Activated T-cell treated with anti-CD3 and anti-CD28 coated beads, Interleukin-2, amount 50 U/mL, for 72 hours (primary cell): ENCODE measurements around the gene SCMH1. TPM values are rescaled to one million over a fixed set of nuclear protein-coding genes. Genes with fewer than 3 reads are reported as not detected.
"Not testable (repeated sequence)": the region's sequence is repeated elsewhere in the genome, so short reads cannot be mapped to it uniquely, and the experiment has no call there.

Experiments
- ATAC-seq, 2 donors: fragments of 150-1000 bp; cut with Tn5 transposase; replicated peaks in 1 of 2; 2 replicates each; pipeline ENCODE4 v1.10.0; 2021; ENCODE audit warnings: moderate library complexity in 2 of 2, mild to moderate bottlenecking in 1 of 2
- DNase-seq, 2 donors: peaks; one replicate each; pipeline ENCODE4 v3.0.0; 2021 to 2022; ENCODE audit warnings: mixed read lengths in 1 of 2
- H3K27ac Mint-ChIP-seq: one replicate; pipeline ENCODE4 v1.8.0; 2022; ENCODE audit warnings: mild to moderate bottlenecking, moderate library complexity, mixed read lengths
- H3K27me3 Mint-ChIP-seq: one replicate; pipeline ENCODE4 v1.8.0; 2022; ENCODE audit warnings: low read depth, mixed read lengths
- H3K36me3 Mint-ChIP-seq, 2 donors: one replicate each; pipeline ENCODE4 v1.8.0; 2022; ENCODE audit warnings: mixed read lengths in 2 of 2, mild to moderate bottlenecking in 1 of 2; ENCODE audit not compliant: insufficient read depth in 2 of 2
- H3K4me1 Mint-ChIP-seq: one replicate; pipeline ENCODE4 v1.8.0; 2022; ENCODE audit warnings: low read depth, mixed read lengths
- H3K4me3 Mint-ChIP-seq, 2 donors: one replicate each; pipeline ENCODE4 v1.8.0; 2022; ENCODE audit warnings: mild to moderate bottlenecking in 2 of 2, mixed read lengths in 2 of 2, moderate library complexity in 2 of 2
- H3K9me3 Mint-ChIP-seq, 2 donors: one replicate each; pipeline ENCODE4 v1.8.0; 2022; ENCODE audit warnings: mixed read lengths in 2 of 2
- total RNA-seq, 2 donors: library from RNA; stranded (reverse); gene quantifications; one replicate each; pipeline ENCODE4 v1.2.3, GENCODE V29; 2022

SCMH1 gene
- total RNA-seq, 2 donors from 2014 or later: 28.5 to 28.8 TPM

DNA sequence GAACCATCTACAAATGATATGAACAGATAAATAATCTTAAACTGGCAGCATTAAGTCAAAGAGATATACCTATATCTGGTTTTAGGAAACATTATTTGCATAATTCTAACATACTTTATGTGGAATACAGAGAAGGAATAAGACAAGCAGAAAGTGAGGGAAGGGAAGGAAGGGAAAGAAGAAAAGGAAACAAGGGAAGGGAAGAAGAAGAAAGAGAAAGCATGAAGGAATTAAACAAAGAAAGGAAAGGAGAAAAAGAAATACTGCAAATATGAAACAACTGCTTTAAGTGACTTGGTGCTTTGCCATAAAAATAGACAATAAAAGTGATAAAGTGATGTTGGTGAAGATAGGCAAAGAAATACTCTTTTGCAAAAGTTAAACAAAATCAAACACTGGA lies 20.1 kb downstream of the SCMH1 start:
- ATAC-seq: no peak
- peaks cover 14% of the 10 kb centered on the region for H3K4me1 Mint-ChIP-seq
- no peak for DNase-seq
- peak overlapping the region; percentile 30 for H3K27ac Mint-ChIP-seq
- peaks cover 15 to 28% of the 10 kb centered on the region in 2 donors for H3K36me3 Mint-ChIP-seq
- H3K27me3 Mint-ChIP-seq: no peaks in the 10 kb centered on the region
- H3K4me3 Mint-ChIP-seq: no peak overlapping the region
- H3K9me3 Mint-ChIP-seq: peaks cover 8% of the 10 kb centered on the region in 2 donors

GRCh38 chr1:41218152-41218551 lies 24.0 kb downstream of the SCMH1 start:
- ATAC-seq: no peak
- H3K36me3 Mint-ChIP-seq: peaks cover 15 to 31% of the 10 kb centered on the region in 2 donors
- H3K4me3 Mint-ChIP-seq: no peak overlapping the region
- H3K27ac Mint-ChIP-seq: no peak overlapping the region
- no peak for DNase-seq
- no peaks in the 10 kb centered on the region for H3K27me3 Mint-ChIP-seq
- peaks cover 8% of the 10 kb centered on the region in 2 donors for H3K9me3 Mint-ChIP-seq
- peaks cover 17% of the 10 kb centered on the region for H3K4me1 Mint-ChIP-seq

DNA sequence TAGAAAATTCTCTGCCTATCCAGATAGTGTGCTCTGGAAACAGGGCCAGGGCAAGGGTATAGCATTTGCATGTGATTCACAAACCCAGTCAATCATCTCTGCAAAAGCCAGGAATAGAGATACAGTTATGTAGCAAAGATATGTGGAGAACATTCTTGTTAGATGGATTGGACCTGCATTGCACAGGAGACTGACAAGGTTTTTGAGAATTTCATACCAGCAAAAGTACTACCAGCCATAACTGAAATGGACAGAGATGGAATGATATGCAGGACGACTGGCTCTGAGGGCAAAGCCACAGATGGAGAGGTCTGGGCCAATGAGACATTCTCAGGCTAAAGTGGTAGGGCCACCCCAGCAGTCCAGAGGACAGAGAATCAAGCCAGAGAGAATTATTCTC lies 24.7 kb downstream of the SCMH1 start:
- DNase-seq: no peak
- H3K4me3 Mint-ChIP-seq: no peak overlapping the region
- no peak for ATAC-seq
- peaks cover 15 to 31% of the 10 kb centered on the region in 2 donors for H3K36me3 Mint-ChIP-seq
- H3K4me1 Mint-ChIP-seq: peaks cover 10% of the 10 kb centered on the region
- peaks cover 8% of the 10 kb centered on the region in 2 donors for H3K9me3 Mint-ChIP-seq
- H3K27ac Mint-ChIP-seq: no peak overlapping the region
- H3K27me3 Mint-ChIP-seq: no peaks in the 10 kb centered on the region

- DNase-seq (no peak), ATAC-seq (no peak)
- peaks cover 6 to 8% of the 10 kb centered on the region in 2 donors for H3K9me3 Mint-ChIP-seq
- no peaks in the 10 kb centered on the region for H3K27me3 Mint-ChIP-seq
- no peak overlapping the region for H3K27ac Mint-ChIP-seq
- no peak overlapping the region for H3K4me3 Mint-ChIP-seq
- peaks cover 9% of the 10 kb centered on the region for H3K4me1 Mint-ChIP-seq
- H3K36me3 Mint-ChIP-seq: peaks cover 15 to 31% of the 10 kb centered on the region in 2 donors
Observed at GRCh38 chr1:41215623-41216022, 26.5 kb downstream of the SCMH1 start.

- DNase-seq (no peak), ATAC-seq (no peak)
- Mint-ChIP-seq H3K27me3 (no peaks in the 10 kb centered on the region), H3K4me3 (no peak overlapping the region), H3K9me3 (peaks cover 6 to 7% of the 10 kb centered on the region in 2 donors), H3K27ac (peak overlapping the region; percentile 64), H3K36me3 (peaks cover 11 to 28% of the 10 kb centered on the region in 2 donors), H3K4me1 (peaks cover 9% of the 10 kb centered on the region)
Observed at GRCh38 chr1:41213341-41213740, 28.8 kb downstream of the SCMH1 start.

- not testable (repeated sequence) for DNase-seq, H3K27ac Mint-ChIP-seq
Observed at GRCh38 chr1:41211608-41212007, 30.5 kb downstream of the SCMH1 start.

DNA sequence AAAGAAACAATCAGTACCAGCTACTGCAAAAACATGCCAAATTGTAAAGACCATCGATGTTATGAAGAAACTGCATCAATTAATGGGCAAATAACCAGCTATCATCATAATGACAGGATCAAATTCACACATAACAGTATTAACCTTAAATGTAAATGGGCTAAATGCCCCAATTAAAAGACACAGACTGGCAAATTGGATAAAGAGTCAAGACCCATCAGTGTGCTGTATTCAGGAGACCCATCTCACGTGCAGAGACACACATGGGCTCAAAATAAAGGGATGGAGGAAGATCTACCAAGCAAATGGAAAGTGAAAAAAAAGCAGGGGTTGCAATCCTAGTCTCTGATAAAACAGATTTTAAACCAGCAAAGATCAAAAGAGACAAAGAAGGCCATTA lies 35.1 kb downstream of the SCMH1 start:
- H3K27ac Mint-ChIP-seq: peak overlapping the region; percentile 8
- not testable (repeated sequence) for H3K27me3 Mint-ChIP-seq, H3K4me3 Mint-ChIP-seq, ATAC-seq, H3K4me1 Mint-ChIP-seq, DNase-seq, H3K9me3 Mint-ChIP-seq
- peaks cover 12 to 29% of the 10 kb centered on the region in 2 donors for H3K36me3 Mint-ChIP-seq

More at GRCh38 chr1:41211608-41212007, 30.5 kb downstream of the SCMH1 start:
- not testable (repeated sequence) for ATAC-seq, H3K9me3 Mint-ChIP-seq, H3K4me3 Mint-ChIP-seq, H3K27me3 Mint-ChIP-seq, H3K4me1 Mint-ChIP-seq
- peaks cover 5 to 19% of the 10 kb centered on the region in 2 donors for H3K36me3 Mint-ChIP-seq

- no peak for ATAC-seq
- H3K36me3 Mint-ChIP-seq: peaks cover 3 to 8% of the 10 kb centered on the region in 2 donors
- H3K27me3 Mint-ChIP-seq: no peaks in the 10 kb centered on the region
- H3K9me3 Mint-ChIP-seq: peaks cover 0 to 5% of the 10 kb centered on the region in 2 donors
- no peak overlapping the region for H3K4me3 Mint-ChIP-seq
- no peak overlapping the region for H3K27ac Mint-ChIP-seq
- no peaks in the 10 kb centered on the region for H3K4me1 Mint-ChIP-seq
- no peak for DNase-seq
Observed at GRCh38 chr1:41200728-41201127, 41.4 kb downstream of the SCMH1 start.

DNA sequence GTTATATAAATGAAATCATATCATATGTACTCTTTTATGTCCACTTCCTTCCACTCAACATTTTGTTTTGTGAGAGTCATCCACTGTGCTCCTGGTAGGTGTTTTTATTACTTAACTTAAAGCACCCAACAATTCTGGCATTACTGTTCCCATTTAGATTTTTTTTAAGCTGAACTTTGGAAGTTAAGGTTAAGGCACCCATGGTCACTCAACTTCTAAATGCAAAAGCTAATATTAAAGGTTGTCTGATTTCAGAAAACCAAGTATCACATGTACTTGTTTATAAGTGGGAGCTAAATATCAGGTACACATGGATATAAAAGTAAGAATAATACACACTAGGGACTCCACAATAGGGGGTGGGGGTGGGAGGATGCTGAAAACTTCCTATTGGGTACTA lies 42.7 kb downstream of the SCMH1 start:
- Mint-ChIP-seq H3K9me3 (peaks cover 0 to 3% of the 10 kb centered on the region in 2 donors), H3K27me3 (no peaks in the 10 kb centered on the region), H3K4me3 (no peak overlapping the region), H3K27ac (no peak overlapping the region), H3K4me1 (no peaks in the 10 kb centered on the region), H3K36me3 (peaks cover 2 to 3% of the 10 kb centered on the region in 2 donors)
- DNase-seq (no peak), ATAC-seq (no peak)

- Mint-ChIP-seq H3K9me3 (peaks cover 0 to 2% of the 10 kb centered on the region in 2 donors), H3K36me3 (no peaks in the 10 kb centered on the region), H3K27ac (no peak overlapping the region), H3K4me3 (no peak overlapping the region), H3K4me1 (no peaks in the 10 kb centered on the region), H3K27me3 (no peaks in the 10 kb centered on the region)
- ATAC-seq: no peak
- no peak for DNase-seq
Observed at GRCh38 chr1:41192456-41193178, 49.5 kb downstream of the SCMH1 start.

- Mint-ChIP-seq H3K36me3 (peaks cover 3 to 5% of the 10 kb centered on the region in 2 donors), H3K27ac (no peak overlapping the region), H3K9me3 (peaks cover 0 to 4% of the 10 kb centered on the region in 2 donors), H3K4me1 (no peaks in the 10 kb centered on the region), H3K4me3 (no peak overlapping the region), H3K27me3 (no peaks in the 10 kb centered on the region)
- ATAC-seq (no peak), DNase-seq (no peak)
Observed at GRCh38 chr1:41184446-41184845, 57.7 kb downstream of the SCMH1 start.

GRCh38 chr1:41178230-41178629 lies 63.9 kb downstream of the SCMH1 start:
- not testable (repeated sequence) for H3K27ac Mint-ChIP-seq
- H3K36me3 Mint-ChIP-seq: peaks cover 15 to 19% of the 10 kb centered on the region in 2 donors

DNA sequence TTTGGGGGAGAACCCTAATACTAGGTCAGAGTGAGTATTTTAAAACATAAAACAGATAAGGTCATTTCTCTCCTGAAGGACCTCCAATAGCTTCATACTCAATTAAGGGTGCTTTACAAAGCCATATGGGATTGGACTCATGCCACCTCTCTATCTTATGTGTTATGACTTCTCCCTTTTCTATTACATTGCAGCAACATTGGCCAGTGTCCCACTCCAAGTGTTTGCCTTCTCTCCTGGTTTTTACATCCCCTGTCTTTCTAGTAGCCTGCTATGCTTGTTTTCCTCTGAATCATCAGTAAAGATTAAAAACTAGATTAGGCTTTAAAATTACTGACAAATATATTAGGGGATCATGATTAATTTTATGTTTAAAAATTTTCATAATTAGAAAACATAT lies 66.6 kb downstream of the SCMH1 start:
- DNase-seq (no peak), ATAC-seq (no peak)
- Mint-ChIP-seq H3K9me3 (peaks cover 7% of the 10 kb centered on the region in 2 donors), H3K27ac (no peak overlapping the region), H3K4me3 (no peak overlapping the region), H3K36me3 (peaks cover 12 to 26% of the 10 kb centered on the region in 2 donors), H3K27me3 (no peaks in the 10 kb centered on the region), H3K4me1 (peaks cover 11% of the 10 kb centered on the region)

More at GRCh38 chr1:41178230-41178629, 63.9 kb downstream of the SCMH1 start:
- not testable (repeated sequence) for H3K27me3 Mint-ChIP-seq, ATAC-seq, DNase-seq, H3K4me3 Mint-ChIP-seq, H3K4me1 Mint-ChIP-seq
- peaks cover 5 to 10% of the 10 kb centered on the region in 2 donors for H3K9me3 Mint-ChIP-seq

GRCh38 chr1:41174170-41174569 lies 67.9 kb downstream of the SCMH1 start:
- Mint-ChIP-seq H3K27ac (no peak overlapping the region), H3K36me3 (peaks cover 11 to 22% of the 10 kb centered on the region in 2 donors), H3K4me1 (peaks cover 11% of the 10 kb centered on the region), H3K27me3 (no peaks in the 10 kb centered on the region), H3K9me3 (peaks cover 7% of the 10 kb centered on the region in 2 donors), H3K4me3 (no peak overlapping the region)
- ATAC-seq: peak; percentile 46 to 53
- DNase-seq: no peak
